Activated CD4-positive, alpha-beta T cell treated with anti-CD3 and anti-CD28 coated beads, Interleukin-2, amount 10 ng/mL, durations not matched to agents 7 days and 5 days (primary cell): Measurements from ENCODE around the gene GPT2. TPM values are rescaled to one million over a fixed set of nuclear protein-coding genes. Genes with fewer than 3 reads are reported as not detected.

Experiments
- CTCF ChIA-PET: fragments of 350-600 bp; sonication (Branson Sonifier 250); formaldehyde crosslinking; loops from one replicate; lab custom pipeline; 2021; ENCODE audit warnings: antibody characterized with exemption; lab: Charles Lee
- POLR2A ChIA-PET: fragments of 350-600 bp; sonication (Branson Sonifier 250); formaldehyde crosslinking; loops from one replicate; lab custom pipeline; 2021; ENCODE audit warnings: antibody characterized with exemption; lab: Charles Lee
- DNase-seq: peaks from one replicate; pipeline ENCODE4 v3.0.0-alpha.2; 2020
- H3K27ac Mint-ChIP-seq: one replicate; pipeline ENCODE4 v1.8.0; 2021; ENCODE audit warnings: mild to moderate bottlenecking, moderate library complexity, mixed read lengths
- H3K27me3 Mint-ChIP-seq: one replicate; pipeline ENCODE4 v1.8.0; 2021; ENCODE audit warnings: mixed read lengths
- H3K36me3 Mint-ChIP-seq: one replicate; pipeline ENCODE4 v1.8.0; 2021; ENCODE audit warnings: low read depth, mixed read lengths
- H3K4me1 Mint-ChIP-seq: one replicate; pipeline ENCODE4 v1.8.0; 2021; ENCODE audit warnings: mixed read lengths
- H3K4me3 Mint-ChIP-seq: one replicate; pipeline ENCODE4 v1.8.0; 2021; ENCODE audit warnings: mild to moderate bottlenecking, moderate library complexity, mixed read lengths
- H3K9me3 Mint-ChIP-seq: one replicate; pipeline ENCODE4 v1.8.0; 2021; ENCODE audit warnings: mixed read lengths
- total RNA-seq, 2 experiments: library from RNA; stranded (reverse); gene quantifications; one replicate each; pipeline ENCODE4 v1.2.3, GENCODE V29; 2021

The GPT2 gene
- total RNA-seq, 2 experiments from 2014 or later = 3.9 to 4.0 TPM

DNA sequence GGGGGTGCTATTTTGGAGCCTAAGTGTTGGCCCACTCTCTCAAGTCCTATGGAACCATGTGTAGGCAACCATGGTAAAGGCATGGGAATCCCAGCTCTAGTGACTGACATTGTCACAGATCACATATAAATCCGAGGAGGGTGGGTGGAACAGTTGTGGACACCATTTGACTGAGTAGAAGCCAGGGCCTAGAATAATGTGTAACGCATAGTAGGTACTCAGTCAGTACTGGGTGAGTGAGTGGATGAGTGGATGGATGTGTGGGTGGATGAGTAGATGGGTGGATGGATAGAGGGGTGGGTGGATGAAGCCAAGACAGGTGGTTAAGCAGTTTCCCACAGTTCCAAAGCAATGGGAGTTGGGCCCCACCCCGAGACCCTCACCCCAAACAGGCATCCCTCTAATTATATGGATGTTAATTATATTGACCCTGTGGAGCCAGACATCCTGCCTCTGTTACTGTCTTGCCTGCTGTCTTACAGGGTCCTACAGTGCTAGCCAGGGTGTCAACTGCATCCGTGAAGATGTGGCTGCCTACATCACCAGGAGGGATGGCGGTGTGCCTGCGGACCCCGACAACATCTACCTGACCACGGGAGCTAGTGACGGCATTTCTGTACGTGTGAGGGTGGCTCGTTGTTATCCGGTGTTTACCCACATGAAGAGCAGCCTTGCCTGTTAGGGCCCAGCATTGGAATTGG is 22.3 kb downstream of the GPT2 start:
- Mint-ChIP-seq H3K27me3 (no peaks in the 10 kb centered on the region), H3K9me3 (no peaks in the 10 kb centered on the region), H3K27ac (no peak overlapping the region), H3K4me1 (peaks cover 15% of the 10 kb centered on the region), H3K4me3 (no peak overlapping the region), H3K36me3 (no peaks in the 10 kb centered on the region)
- CTCF ChIA-PET = interaction anchor here (1.1 to 1.7 kb wide), 2 partner anchors 52 to 233 kb away, joined by 4 to 6 read pairs; no protein-coding TSS in a partner anchor
- DNase-seq = no peak
- POLR2A ChIA-PET = no interaction called here

DNA sequence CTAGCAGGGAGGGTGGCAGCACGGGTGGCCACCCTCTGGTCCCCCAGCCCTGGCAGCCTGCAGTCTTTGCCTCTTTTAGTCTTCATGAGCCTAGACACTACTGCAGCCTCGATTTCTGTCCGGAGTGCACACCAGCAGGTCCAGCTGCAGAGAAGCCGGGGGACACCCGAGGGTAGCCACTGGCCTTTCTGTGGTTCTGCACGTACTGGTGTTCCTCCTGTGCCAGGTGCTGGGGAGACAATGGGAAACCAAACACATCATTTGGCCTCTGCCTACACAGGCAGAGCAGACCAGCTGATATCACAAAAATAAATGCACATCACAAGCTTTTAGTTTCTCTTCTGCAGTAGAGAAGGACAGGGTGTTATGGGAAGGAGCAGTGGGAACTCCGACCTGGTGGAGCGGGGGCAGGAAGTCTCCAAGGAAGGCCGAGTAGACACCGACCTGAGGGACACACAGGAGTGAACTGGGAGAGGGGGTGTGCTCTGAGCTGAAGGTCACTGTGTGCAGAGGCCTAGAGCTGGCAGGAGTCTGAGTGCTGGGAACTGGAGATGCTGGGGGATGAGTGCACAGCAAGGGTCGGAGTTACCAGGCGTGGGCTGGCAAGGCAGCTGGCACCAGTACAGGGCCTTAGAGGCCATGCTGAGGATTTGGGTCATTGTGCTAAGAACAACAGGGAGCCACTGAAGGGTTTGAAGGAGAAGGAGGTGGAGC is 23.1 kb downstream of the GPT2 start:
- H3K4me1 Mint-ChIP-seq = peaks cover 15% of the 10 kb centered on the region
- no peaks in the 10 kb centered on the region for H3K9me3 Mint-ChIP-seq
- ChIA-PET CTCF (interaction anchor here (1.1 to 1.7 kb wide), 2 partner anchors 53 to 233 kb away, joined by 4 to 6 read pairs; no protein-coding TSS in a partner anchor), POLR2A (no interaction called here)
- no peaks in the 10 kb centered on the region for H3K27me3 Mint-ChIP-seq
- no peak for DNase-seq
- H3K27ac Mint-ChIP-seq = peak overlapping the region; percentile 17
- H3K4me3 Mint-ChIP-seq = no peak overlapping the region
- no peaks in the 10 kb centered on the region for H3K36me3 Mint-ChIP-seq

DNA sequence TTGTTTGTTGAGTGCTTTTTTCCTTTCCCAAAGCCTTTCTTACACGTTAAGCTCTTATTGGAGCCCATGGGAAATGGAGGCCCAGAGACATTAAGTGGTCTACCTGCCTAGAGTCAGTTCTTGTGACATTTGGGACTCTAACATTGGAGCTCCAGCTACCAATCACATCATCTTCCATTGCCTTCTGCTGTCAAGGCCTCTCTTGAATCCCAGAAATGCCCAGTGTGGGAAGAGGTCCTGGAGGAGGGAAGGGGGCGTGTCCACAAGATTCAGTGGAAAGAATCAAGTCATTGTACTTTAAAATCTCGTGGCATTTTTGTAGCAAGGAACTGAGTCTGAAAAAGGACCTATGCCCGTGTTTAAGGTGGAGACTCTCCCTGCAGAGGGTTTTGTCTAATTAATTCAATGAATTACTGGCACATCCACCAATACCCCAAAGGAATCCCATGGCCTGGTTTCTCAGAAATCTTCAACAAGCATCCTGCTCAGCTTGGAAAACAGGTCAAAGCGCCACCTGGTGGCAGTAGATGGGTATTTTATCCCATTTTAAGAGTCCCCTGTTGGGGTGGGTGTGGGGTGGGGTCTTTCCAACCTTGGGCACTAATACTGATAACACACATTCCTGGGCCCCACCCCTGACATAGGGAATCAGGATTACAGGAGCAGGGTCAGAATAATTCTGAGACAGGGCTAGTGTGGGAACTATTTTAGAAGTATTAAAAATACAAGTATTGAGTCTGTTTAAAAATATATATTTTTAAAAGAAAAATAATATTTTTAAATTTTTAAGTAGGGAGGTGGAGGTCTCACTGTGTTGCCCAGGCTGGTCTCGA is 24.6 kb downstream of the GPT2 start:
- H3K9me3 Mint-ChIP-seq = no peaks in the 10 kb centered on the region
- CTCF ChIA-PET = interaction anchor here (0.6 to 2.2 kb wide), 5 partner anchors 9 to 235 kb away, joined by 3 to 13 read pairs (median 5); no protein-coding TSS in a partner anchor
- DNase-seq = peak; percentile 74
- no peak overlapping the region for H3K4me3 Mint-ChIP-seq
- no peaks in the 10 kb centered on the region for H3K27me3 Mint-ChIP-seq
- no peaks in the 10 kb centered on the region for H3K36me3 Mint-ChIP-seq
- peaks cover 15% of the 10 kb centered on the region for H3K4me1 Mint-ChIP-seq
- POLR2A ChIA-PET = no interaction called here
- no peak overlapping the region for H3K27ac Mint-ChIP-seq

DNA sequence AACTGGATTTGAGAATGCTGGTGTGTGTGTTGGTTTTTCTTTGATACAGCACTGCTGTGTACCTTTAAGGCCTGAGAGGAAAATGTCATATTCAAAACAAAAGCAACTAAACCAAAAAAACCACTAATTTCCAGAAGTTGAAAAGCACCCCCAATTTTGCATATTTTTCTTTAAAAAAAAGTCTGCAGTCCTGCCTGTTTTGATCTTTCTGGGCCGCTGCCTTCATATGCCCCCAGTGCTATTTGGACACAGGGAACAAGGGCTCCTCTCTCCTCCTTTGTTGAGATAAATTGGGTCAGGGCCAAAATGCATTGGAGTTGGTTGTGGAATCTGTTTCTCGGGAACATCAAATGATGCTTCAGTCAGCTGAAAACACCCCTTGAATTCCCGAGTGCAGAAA is 26.9 kb downstream of the GPT2 start:
- H3K9me3 Mint-ChIP-seq = no peaks in the 10 kb centered on the region
- ChIA-PET CTCF (interaction anchor here (0.6 to 2.1 kb wide), 2 partner anchors 57 to 114 kb away, joined by 3 to 14 read pairs; no protein-coding TSS in a partner anchor), POLR2A (no interaction called here)
- H3K4me1 Mint-ChIP-seq = peaks cover 15% of the 10 kb centered on the region
- no peak overlapping the region for H3K4me3 Mint-ChIP-seq
- no peak for DNase-seq
- H3K36me3 Mint-ChIP-seq = no peaks in the 10 kb centered on the region
- H3K27ac Mint-ChIP-seq = peak overlapping the region; percentile 16
- no peaks in the 10 kb centered on the region for H3K27me3 Mint-ChIP-seq

DNA sequence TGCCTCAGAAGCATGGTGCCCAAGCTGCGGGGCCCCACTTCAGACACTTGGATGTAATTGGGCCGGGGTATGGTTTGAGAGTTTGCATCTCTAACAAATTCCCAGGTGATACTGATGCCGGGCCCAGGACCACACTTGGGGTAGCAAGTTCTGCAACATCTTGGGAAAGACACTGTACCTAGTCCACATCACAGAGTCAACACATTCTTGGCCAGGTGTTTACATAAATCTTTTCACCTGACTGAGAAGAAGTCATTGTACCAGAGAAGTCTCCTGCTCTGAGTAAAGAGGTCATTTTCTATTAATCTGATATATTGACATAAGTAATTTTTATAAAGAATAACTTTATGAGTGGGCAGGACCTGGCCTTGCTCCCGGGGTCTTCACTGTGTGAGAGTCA is 27.5 kb downstream of the GPT2 start:
- Mint-ChIP-seq H3K36me3 (no peaks in the 10 kb centered on the region), H3K4me3 (no peak overlapping the region), H3K27ac (no peak overlapping the region), H3K9me3 (no peaks in the 10 kb centered on the region), H3K27me3 (no peaks in the 10 kb centered on the region), H3K4me1 (peaks cover 15% of the 10 kb centered on the region)
- ChIA-PET POLR2A (no interaction called here), CTCF (interaction anchor here (0.6 to 2.1 kb wide), 4 partner anchors 29 to 233 kb away, joined by 3 to 14 read pairs (median 3); no protein-coding TSS in a partner anchor)
- DNase-seq = no peak

DNA sequence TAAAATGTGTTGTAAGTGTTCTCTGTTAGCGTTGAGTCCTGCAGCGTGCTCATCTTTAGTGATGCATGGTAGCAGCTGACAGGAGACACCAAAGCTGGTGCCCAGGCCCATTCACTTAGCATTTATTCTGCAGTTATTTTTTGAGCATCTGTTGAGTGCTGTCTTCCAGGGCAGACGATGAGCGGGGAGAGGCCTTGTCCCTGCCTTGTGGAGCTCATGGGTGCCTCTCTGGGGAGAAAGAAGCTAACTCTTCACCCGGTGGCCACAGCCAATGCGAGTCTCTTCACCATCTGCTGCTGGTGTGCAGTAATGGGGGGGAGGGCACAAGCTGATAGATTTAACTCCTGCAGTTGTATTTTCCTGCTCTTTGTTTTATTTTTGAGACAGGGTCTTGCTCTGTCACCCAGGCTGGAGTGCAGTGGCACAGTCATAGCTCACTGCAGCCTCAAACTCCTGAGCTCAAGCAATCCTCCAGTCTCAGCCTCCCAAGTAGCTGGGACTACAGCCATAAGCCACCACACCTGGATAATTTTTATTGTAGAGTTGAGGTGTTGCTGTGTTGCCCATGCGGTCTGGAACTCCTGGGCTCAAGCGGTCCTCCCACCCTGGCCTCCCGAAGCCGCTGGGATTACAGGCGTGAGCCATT is 30.5 kb downstream of the GPT2 start:
- CTCF ChIA-PET = interaction anchor here (0.7 to 1.8 kb wide), 5 partner anchors 8 to 211 kb away, joined by 3 to 8 read pairs (median 4); no protein-coding TSS in a partner anchor
- DNase-seq = no peak
- POLR2A ChIA-PET = no interaction called here
- Mint-ChIP-seq H3K27ac (no peak overlapping the region), H3K4me3 (no peak overlapping the region), H3K27me3 (no peaks in the 10 kb centered on the region), H3K36me3 (no peaks in the 10 kb centered on the region), H3K4me1 (peaks cover 6% of the 10 kb centered on the region), H3K9me3 (no peaks in the 10 kb centered on the region)

DNA sequence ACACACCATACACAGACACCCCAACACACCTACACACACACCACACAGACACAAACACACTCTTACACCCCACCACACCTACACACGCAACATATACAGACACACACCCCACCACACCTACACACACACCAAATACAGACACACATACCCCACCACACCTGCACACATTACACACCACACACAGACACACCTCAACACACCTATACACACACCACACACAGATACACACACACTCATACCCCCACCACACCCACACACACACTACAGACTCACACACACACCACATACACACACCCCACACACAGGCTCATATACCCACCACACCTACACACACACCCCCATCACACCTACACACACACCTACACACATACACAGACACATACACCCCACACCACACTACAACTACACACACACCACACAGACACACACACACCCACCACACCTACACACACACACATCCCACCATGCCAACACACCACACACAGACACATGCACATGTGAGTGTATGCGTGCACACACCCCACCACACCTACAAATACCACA is 31.4 kb downstream of the GPT2 start:
- CTCF ChIA-PET = interaction anchor here (1.1 to 1.8 kb wide), 2 partner anchors 62 to 212 kb away, joined by 4 to 8 read pairs; no protein-coding TSS in a partner anchor

DNA sequence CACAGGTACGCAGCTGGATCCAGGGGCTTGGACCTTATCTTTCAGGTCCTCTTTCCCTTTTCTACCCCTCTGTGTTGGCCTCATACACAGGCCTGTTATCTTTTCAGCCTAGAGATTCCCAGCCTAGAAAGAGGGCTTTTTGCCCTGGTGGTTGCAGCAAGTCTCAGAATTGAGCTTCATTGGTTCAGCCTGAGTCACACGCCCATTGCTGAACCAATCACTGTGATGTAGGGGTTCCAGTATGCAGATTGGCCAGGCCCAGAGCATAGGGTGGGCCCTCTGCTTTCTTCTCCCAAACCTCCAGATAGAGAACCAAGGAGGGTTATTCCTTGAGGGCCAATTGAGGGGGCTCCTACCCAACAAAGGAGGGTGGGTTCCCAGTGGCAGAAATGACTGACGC is 32.8 kb downstream of the GPT2 start:
- Mint-ChIP-seq H3K9me3 (no peaks in the 10 kb centered on the region), H3K27ac (no peak overlapping the region), H3K36me3 (no peaks in the 10 kb centered on the region), H3K27me3 (no peaks in the 10 kb centered on the region), H3K4me3 (no peak overlapping the region), H3K4me1 (no peaks in the 10 kb centered on the region)
- CTCF ChIA-PET = interaction anchor here (2.4 kb wide), 1 partner anchor 63 kb away, joined by 13 read pairs; no protein-coding TSS in a partner anchor
- no peak for DNase-seq
- POLR2A ChIA-PET = no interaction called here

More for the DNA sequence above, 31.4 kb downstream of the GPT2 start:
- DNase-seq = no peak
- Mint-ChIP-seq H3K36me3 (no peaks in the 10 kb centered on the region), H3K9me3 (no peaks in the 10 kb centered on the region), H3K4me3 (no peak overlapping the region), H3K4me1 (peaks cover 6% of the 10 kb centered on the region), H3K27ac (no peak overlapping the region), H3K27me3 (no peaks in the 10 kb centered on the region)
- POLR2A ChIA-PET = no interaction called here

DNA sequence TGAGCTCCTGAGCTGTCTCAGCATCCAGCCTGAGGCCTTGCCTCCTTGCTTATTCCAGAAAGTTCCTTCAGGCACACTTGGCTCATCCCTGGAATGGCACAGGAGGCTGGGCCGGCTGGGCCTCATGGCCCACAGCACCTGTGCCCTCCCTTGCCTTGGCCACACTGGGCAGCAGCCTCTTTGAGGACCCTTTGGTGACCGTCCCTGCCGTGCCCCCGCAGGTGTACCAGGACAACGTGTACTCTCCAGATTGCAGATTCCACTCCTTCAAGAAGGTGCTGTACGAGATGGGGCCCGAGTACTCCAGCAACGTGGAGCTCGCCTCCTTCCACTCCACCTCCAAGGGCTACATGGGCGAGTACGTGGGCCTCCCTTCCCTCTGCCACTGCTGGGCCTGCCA is 34.2 kb downstream of the GPT2 start:
- ChIA-PET CTCF (interaction anchor here (1.2 to 2.4 kb wide), 2 partner anchors 64 to 1705 kb away, joined by 3 to 13 read pairs; no protein-coding TSS in a partner anchor), POLR2A (interaction anchor here (0.6 kb wide), 1 partner anchor 8 kb away, joined by 3 read pairs; no protein-coding TSS in a partner anchor)
- no peak overlapping the region for H3K27ac Mint-ChIP-seq
- H3K4me1 Mint-ChIP-seq = no peaks in the 10 kb centered on the region
- no peak for DNase-seq
- H3K4me3 Mint-ChIP-seq = no peak overlapping the region
- H3K36me3 Mint-ChIP-seq = no peaks in the 10 kb centered on the region
- H3K27me3 Mint-ChIP-seq = no peaks in the 10 kb centered on the region
- no peaks in the 10 kb centered on the region for H3K9me3 Mint-ChIP-seq

DNA sequence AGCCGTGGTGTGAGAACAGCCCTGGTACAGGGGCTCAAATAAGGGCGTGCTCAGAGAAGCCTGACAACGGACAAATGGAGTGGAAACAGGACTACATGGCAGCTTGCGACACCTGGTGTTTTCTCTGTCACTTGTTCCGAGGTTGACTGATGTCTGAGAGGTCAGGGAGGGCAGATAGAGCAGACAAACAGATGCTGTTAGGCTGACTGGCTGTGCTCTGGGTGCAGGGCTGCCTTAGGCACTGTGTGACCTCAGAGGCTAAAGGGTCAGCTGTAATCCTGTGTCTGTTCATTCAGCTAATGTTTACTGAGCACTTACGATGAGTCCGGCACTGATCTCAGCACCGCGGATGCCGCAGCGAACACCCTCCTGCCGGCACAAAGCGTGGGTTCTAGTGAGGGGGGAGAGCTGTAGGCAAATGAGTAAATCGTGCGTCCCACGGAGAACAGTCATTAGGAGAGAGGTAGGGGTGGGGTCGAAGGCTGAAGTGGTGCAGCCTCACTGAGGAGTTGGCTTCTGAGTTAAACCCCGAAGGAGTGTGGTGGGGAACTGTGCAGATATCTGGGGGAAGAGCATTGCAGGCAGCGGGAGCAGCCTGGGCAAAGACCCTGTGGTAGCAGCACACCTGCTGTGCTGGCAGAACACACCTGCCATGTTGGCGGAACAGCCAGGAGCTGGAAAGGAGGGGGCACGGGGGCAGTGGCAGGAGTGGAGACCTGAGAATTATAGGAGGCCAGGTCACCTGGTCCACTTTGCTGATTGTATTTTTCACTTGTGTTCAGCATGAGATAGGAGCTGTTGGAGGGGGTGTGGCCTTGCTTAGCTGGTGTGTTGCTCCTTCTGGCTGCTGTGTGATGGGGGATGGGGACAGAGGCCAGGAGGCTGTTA is 35.0 kb downstream of the GPT2 start:
- ChIA-PET POLR2A (interaction anchor here (0.6 kb wide), 1 partner anchor 8 kb away, joined by 3 read pairs; no protein-coding TSS in a partner anchor), CTCF (interaction anchor here (0.6 to 2.4 kb wide), 5 partner anchors 11 to 1704 kb away, joined by 3 to 13 read pairs (median 5); no protein-coding TSS in a partner anchor)
- no peak for DNase-seq
- H3K36me3 Mint-ChIP-seq = no peaks in the 10 kb centered on the region
- no peaks in the 10 kb centered on the region for H3K4me1 Mint-ChIP-seq
- peak overlapping the region; percentile 58 for H3K27ac Mint-ChIP-seq
- H3K27me3 Mint-ChIP-seq = no peaks in the 10 kb centered on the region
- no peak overlapping the region for H3K4me3 Mint-ChIP-seq
- no peaks in the 10 kb centered on the region for H3K9me3 Mint-ChIP-seq
